BLaER1 (cell line): ENCODE results near the gene SCN2B.

Source experiments
- H3K27ac ChIP-seq: shearing (Covaris generic); formaldehyde crosslinking; 2 replicates; pipeline ENCODE4 v1.8.1; 2022
- H3K27me3 ChIP-seq: shearing (Covaris generic); formaldehyde crosslinking; 2 replicates; pipeline ENCODE4 v1.8.1; 2022
- H3K36me3 ChIP-seq: shearing (Covaris generic); formaldehyde crosslinking; 2 replicates; pipeline ENCODE4 v1.8.1; 2022
- H3K4me1 ChIP-seq: shearing (Covaris generic); formaldehyde crosslinking; 2 replicates; pipeline ENCODE4 v1.8.1; 2022
- H3K4me2 ChIP-seq: shearing (Covaris generic); formaldehyde crosslinking; 2 replicates; pipeline ENCODE4 v1.8.1; 2022
- H3K4me3 ChIP-seq: shearing (Covaris generic); formaldehyde crosslinking; 2 replicates; pipeline ENCODE4 v1.8.1; 2022
- H3K9ac ChIP-seq: shearing (Covaris generic); formaldehyde crosslinking; 2 replicates; pipeline ENCODE4 v1.8.1; 2022
- H3K9me3 ChIP-seq: shearing (Covaris generic); formaldehyde crosslinking; 2 replicates; pipeline ENCODE4 v1.8.1; 2022
- H4K20me1 ChIP-seq: shearing (Covaris generic); formaldehyde crosslinking; 2 replicates; pipeline ENCODE4 v1.8.1; 2022
- Cebpa-rat ChIP-seq: shearing (Covaris generic); IDR thresholded peaks from 2 replicates; pipeline ENCODE4 v1.8.1; 2022

SCN2B gene

GRCh38 chr11:118209033-118209432 is 32.6 kb upstream of the SCN2B start:
- H3K4me2 ChIP-seq: no peak overlapping the region
- no peak overlapping the region for H3K27ac ChIP-seq
- no peaks in the 10 kb centered on the region for H3K9me3 ChIP-seq
- H3K9ac ChIP-seq: no peak overlapping the region
- peaks cover 21% of the 10 kb centered on the region for H3K4me1 ChIP-seq
- no peaks in the 10 kb centered on the region for H3K36me3 ChIP-seq
- no peak for TF ChIP-seq Cebpa-rat
- H3K4me3 ChIP-seq: no peak overlapping the region
- no peaks in the 10 kb centered on the region for H4K20me1 ChIP-seq
- no peaks in the 10 kb centered on the region for H3K27me3 ChIP-seq

- Histone ChIP-seq H4K20me1 (no peaks in the 10 kb centered on the region), H3K9ac (no peak overlapping the region), H3K27ac (no peak overlapping the region), H3K4me1 (peaks cover 10% of the 10 kb centered on the region; the same call in 1 of the 2 replicates), H3K4me2 (peak overlapping the region; percentile 8; the same call in 1 of the 2 replicates), H3K27me3 (no peaks in the 10 kb centered on the region), H3K36me3 (no peaks in the 10 kb centered on the region), H3K4me3 (no peak overlapping the region), H3K9me3 (no peaks in the 10 kb centered on the region)
- TF ChIP-seq Cebpa-rat: no peak
Observed at GRCh38 chr11:118207079-118207478, 30.6 kb upstream of the SCN2B start.

- H3K4me1 ChIP-seq: peaks cover 10% of the 10 kb centered on the region; the same call in 1 of the 2 replicates
- H3K4me2 ChIP-seq: peak overlapping the region; percentile 8; the same call in 1 of the 2 replicates
Observed at GRCh38 chr11:118206391-118207031, 30.1 kb upstream of the SCN2B start.

DNA sequence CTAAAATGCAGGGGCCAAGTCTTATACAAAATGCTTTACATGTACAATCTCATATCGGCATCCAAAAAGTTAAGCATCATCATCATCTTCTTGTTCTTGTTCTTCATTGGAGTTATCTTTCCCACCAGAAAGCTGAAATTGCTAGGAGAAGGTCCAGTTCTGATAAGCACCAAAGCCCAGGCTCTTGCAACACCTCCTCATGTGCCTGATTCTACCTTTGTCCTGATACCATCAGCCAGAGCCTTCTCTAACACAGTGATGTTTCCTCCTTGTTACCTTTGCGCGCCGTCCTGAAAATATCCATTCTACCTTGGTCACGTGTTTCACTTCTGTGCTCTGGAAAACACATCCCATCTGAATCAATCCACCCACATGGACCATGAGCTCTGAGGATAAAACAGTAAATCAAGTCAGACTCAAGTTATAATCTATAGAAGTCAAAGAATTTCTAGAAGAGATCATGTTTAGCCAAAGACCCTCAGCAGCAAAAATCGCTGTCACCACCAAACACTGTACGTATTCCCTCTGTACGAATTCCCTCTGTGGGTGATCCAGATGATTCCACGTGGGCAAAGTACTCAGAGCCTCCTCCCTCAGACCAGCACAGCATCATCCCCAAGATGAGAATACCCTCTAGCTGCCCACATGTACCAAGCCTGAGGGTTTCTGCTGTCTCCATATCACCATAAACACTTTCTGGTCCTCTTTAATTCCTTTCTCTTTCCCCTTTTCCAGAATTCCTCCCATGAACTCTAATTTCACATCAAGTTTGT is 29.4 kb upstream of the SCN2B start:
- TF ChIP-seq Cebpa-rat: no peak
- Histone ChIP-seq H3K4me2 (peak overlapping the region; percentile 8; the same call in 1 of the 2 replicates), H3K27me3 (no peaks in the 10 kb centered on the region), H3K9me3 (no peaks in the 10 kb centered on the region), H3K27ac (no peak overlapping the region), H4K20me1 (no peaks in the 10 kb centered on the region), H3K4me1 (peaks cover 10% of the 10 kb centered on the region; the same call in 1 of the 2 replicates), H3K9ac (no peak overlapping the region), H3K4me3 (no peak overlapping the region), H3K36me3 (no peaks in the 10 kb centered on the region)

More at GRCh38 chr11:118206391-118207031, 30.1 kb upstream of the SCN2B start:
- Histone ChIP-seq H4K20me1 (no peaks in the 10 kb centered on the region), H3K9ac (no peak overlapping the region), H3K4me3 (no peak overlapping the region), H3K27me3 (no peaks in the 10 kb centered on the region), H3K27ac (no peak overlapping the region), H3K9me3 (no peaks in the 10 kb centered on the region), H3K36me3 (no peaks in the 10 kb centered on the region)
- no peak for TF ChIP-seq Cebpa-rat

DNA sequence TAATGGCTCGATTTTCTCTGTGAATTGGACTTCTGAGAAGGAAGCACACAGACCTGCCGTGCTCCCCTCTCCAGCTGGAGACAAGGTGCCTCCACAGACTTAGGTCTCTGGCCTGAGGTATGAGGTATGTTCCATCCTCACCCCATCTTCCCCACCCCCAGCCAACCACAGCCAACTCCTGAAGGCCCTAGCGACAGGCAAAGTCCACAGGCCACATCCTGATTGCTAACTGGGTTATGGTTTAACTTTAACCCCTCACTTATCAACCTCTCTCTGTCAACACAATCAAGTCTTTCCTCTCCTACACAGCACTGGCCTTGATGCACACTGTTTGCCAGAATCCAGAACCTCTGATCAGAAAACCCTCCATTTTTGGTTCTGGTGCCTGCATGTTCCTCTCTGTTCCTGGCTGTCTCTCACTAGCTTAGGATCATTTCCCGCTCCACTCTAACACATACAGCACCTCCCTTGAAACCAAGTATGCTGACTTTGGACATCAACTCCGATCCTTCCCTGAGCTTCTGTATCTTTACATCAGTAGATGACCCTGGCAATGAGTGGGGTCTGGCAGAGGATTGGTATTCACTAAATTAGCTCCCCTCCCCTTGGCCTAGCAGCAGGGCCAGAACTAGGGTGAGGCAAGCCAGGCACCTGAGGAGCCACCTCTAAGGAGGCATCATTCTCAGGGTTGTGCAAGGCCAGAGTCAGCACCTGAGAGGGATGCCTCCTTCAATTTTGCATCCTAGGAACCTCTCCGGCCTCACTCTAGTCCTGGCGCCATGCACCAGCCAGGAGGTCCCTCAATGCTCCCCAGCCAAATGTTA is 26.4 kb upstream of the SCN2B start:
- no peak for TF ChIP-seq Cebpa-rat
- no peak overlapping the region for H3K4me2 ChIP-seq
- no peak overlapping the region for H3K9ac ChIP-seq
- peaks cover 10% of the 10 kb centered on the region; the same call in 1 of the 2 replicates for H3K4me1 ChIP-seq
- no peaks in the 10 kb centered on the region for H4K20me1 ChIP-seq
- H3K9me3 ChIP-seq: no peaks in the 10 kb centered on the region
- H3K4me3 ChIP-seq: no peak overlapping the region
- H3K27ac ChIP-seq: no peak overlapping the region
- no peaks in the 10 kb centered on the region for H3K36me3 ChIP-seq
- no peaks in the 10 kb centered on the region for H3K27me3 ChIP-seq

DNA sequence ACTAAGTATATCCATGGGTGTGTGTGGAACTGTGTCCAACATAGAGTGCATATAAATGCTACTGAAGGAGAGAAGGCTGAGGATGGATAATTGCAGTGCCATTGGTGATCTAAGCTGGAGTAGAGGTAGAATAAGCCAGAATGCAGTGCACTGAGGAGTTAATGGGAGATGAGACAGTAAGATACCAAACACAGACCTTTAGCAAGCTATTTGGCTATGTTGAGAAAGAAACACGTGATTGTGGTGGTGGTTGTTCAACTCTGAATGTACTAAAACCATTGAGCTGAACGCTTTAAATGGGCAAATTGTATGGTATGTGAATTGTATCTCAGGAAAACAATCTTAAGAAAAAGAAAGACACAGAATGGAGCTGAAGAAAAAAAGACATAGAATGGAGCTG is 25.5 kb upstream of the SCN2B start:
- Histone ChIP-seq H3K36me3 (no peaks in the 10 kb centered on the region), H3K9me3 (no peaks in the 10 kb centered on the region), H3K27ac (no peak overlapping the region), H3K4me1 (peaks cover 10% of the 10 kb centered on the region; the same call in 1 of the 2 replicates), H3K9ac (no peak overlapping the region), H4K20me1 (no peaks in the 10 kb centered on the region), H3K27me3 (no peaks in the 10 kb centered on the region), H3K4me2 (no peak overlapping the region), H3K4me3 (no peak overlapping the region)
- TF ChIP-seq Cebpa-rat: no peak

DNA sequence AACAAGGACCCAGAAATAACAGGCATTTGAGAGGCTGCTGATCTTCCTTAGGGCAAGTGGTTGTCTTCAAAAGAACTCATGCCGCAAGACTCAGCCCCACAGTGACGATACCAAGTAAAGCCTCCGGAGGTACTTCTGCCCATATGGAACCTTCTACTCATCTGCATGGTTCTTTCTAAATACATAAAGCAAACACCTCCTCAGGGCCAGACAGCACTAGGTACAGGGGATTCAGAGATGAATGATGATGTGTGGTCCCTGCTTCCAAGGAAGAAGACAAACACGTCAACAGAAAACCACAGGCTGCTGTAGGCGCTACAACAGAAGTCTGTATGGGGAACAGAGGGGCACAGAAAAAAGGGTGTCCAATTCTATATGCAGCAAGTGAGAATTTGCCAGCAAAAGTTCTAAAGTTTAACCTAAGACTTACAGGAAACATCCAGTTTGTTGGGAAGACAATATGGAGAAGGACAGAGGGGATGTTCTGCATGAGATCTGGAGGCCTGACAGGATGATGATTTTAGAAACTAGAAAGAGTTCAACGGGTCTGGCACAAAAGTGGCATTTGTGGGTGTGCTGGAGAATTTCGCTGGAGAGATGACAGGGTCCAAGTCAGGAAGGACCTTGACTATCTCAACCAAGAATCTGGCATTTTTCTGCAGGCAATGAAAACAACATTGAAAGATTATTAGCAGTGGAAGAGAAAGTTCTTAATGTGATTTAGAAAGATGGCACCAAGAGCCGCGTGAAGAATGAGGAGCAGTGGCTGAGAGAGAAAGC is 24.7 kb upstream of the SCN2B start:
- no peaks in the 10 kb centered on the region for H4K20me1 ChIP-seq
- H3K9me3 ChIP-seq: no peaks in the 10 kb centered on the region
- H3K4me2 ChIP-seq: no peak overlapping the region
- TF ChIP-seq Cebpa-rat: no peak
- H3K36me3 ChIP-seq: no peaks in the 10 kb centered on the region
- no peak overlapping the region for H3K27ac ChIP-seq
- no peak overlapping the region for H3K4me3 ChIP-seq
- peaks cover 1% of the 10 kb centered on the region; the same call in 1 of the 2 replicates for H3K4me1 ChIP-seq
- H3K27me3 ChIP-seq: no peaks in the 10 kb centered on the region
- no peak overlapping the region for H3K9ac ChIP-seq

- Histone ChIP-seq H3K9ac (no peak overlapping the region), H3K4me2 (no peak overlapping the region), H3K9me3 (no peaks in the 10 kb centered on the region), H3K4me3 (no peak overlapping the region), H3K27ac (no peak overlapping the region), H3K4me1 (no peaks in the 10 kb centered on the region), H3K36me3 (no peaks in the 10 kb centered on the region), H4K20me1 (no peaks in the 10 kb centered on the region), H3K27me3 (no peaks in the 10 kb centered on the region)
- no peak for TF ChIP-seq Cebpa-rat
Observed at GRCh38 chr11:118200497-118200896, 24.1 kb upstream of the SCN2B start.

- no peak overlapping the region for H3K27ac ChIP-seq
- TF ChIP-seq Cebpa-rat: no peak
- H3K9me3 ChIP-seq: no peaks in the 10 kb centered on the region
- no peak overlapping the region for H3K4me3 ChIP-seq
- no peaks in the 10 kb centered on the region for H3K4me1 ChIP-seq
- no peaks in the 10 kb centered on the region for H4K20me1 ChIP-seq
- H3K9ac ChIP-seq: no peak overlapping the region
- no peak overlapping the region for H3K4me2 ChIP-seq
- H3K36me3 ChIP-seq: no peaks in the 10 kb centered on the region
- no peaks in the 10 kb centered on the region for H3K27me3 ChIP-seq
Observed at GRCh38 chr11:118199135-118199534, 22.7 kb upstream of the SCN2B start.
